KG1 (cell line): Measurements from ENCODE around the gene DAB2IP.
"Not testable (repeated sequence)": the region's sequence is repeated elsewhere in the genome, so short reads cannot be mapped to it uniquely, and the experiment has no call there.

Source experiments
- DNase-seq: peaks from one replicate; lab custom pipeline; 2025; lab: John Stamatoyannopoulos, UW

DAB2IP gene

GRCh38 chr9:121792476-121792875, 141.0 kb downstream of the DAB2IP start:
- DNase-seq = not testable (repeated sequence)

- not testable (repeated sequence) for DNase-seq
Observed at GRCh38 chr9:121794334-121794733, 142.9 kb downstream of the DAB2IP start.

- no peak for DNase-seq
Observed at GRCh38 chr9:121797081-121797480, 145.6 kb downstream of the DAB2IP start.

- DNase-seq = no peak
Observed at GRCh38 chr9:121798941-121799340, 147.5 kb downstream of the DAB2IP start.

- DNase-seq = no peak
Observed at GRCh38 chr9:121800376-121800775, 148.9 kb downstream of the DAB2IP start.

GRCh38 chr9:121801579-121801978, 150.1 kb downstream of the DAB2IP start:
- no peak for DNase-seq

GRCh38 chr9:121802753-121803152, 151.3 kb downstream of the DAB2IP start:
- no peak for DNase-seq

GRCh38 chr9:121807069-121807822, 155.8 kb downstream of the DAB2IP start:
- DNase-seq = no peak

- no peak for DNase-seq
Observed at GRCh38 chr9:121807823-121808278, 156.4 kb downstream of the DAB2IP start.

- no peak for DNase-seq
Observed at GRCh38 chr9:121808781-121809180, 157.3 kb downstream of the DAB2IP start.

- DNase-seq = no peak
Observed at GRCh38 chr9:121809356-121810050, 158.1 kb downstream of the DAB2IP start.

GRCh38 chr9:121810489-121810888, 159.1 kb downstream of the DAB2IP start:
- DNase-seq = no peak

GRCh38 chr9:121811140-121811539, 159.7 kb downstream of the DAB2IP start:
- no peak for DNase-seq

GRCh38 chr9:121811751-121812150, 160.3 kb downstream of the DAB2IP start:
- DNase-seq = no peak

- DNase-seq = no peak
Observed at GRCh38 chr9:121812159-121812735, 160.8 kb downstream of the DAB2IP start.

GRCh38 chr9:121813519-121814210, 162.2 kb downstream of the DAB2IP start:
- no peak for DNase-seq

- DNase-seq = no peak
Observed at GRCh38 chr9:121814594-121814993, 163.2 kb downstream of the DAB2IP start.

GRCh38 chr9:121815084-121815483, 163.7 kb downstream of the DAB2IP start:
- DNase-seq = no peak

- DNase-seq = no peak
Observed at GRCh38 chr9:121815546-121816448, 164.4 kb downstream of the DAB2IP start.

- DNase-seq = no peak
Observed at GRCh38 chr9:121816449-121816817, 165.0 kb downstream of the DAB2IP start.

- no peak for DNase-seq
Observed at GRCh38 chr9:121816845-121817450, 165.5 kb downstream of the DAB2IP start.
